Mucosa of stomach (tissue), 1 donor: ENCODE data around the gene KIAA1614.

Experiments used
- H3K27me3 ChIP-seq: one replicate; pipeline ENCODE4 v1.7.0; 2013; ENCODE audit warnings: mild to moderate bottlenecking, low read length; ENCODE audit not compliant: control insufficient read depth, insufficient read depth
- H3K36me3 ChIP-seq: one replicate; pipeline ENCODE4 v1.7.0; 2013; ENCODE audit warnings: low read length; ENCODE audit not compliant: control insufficient read depth, insufficient read depth
- H3K4me1 ChIP-seq: one replicate; pipeline ENCODE4 v1.7.0; 2013; ENCODE audit warnings: mild to moderate bottlenecking, low read length; ENCODE audit not compliant: control insufficient read depth, insufficient read depth
- H3K4me3 ChIP-seq: one replicate; pipeline ENCODE4 v1.7.0; 2013; ENCODE audit warnings: low read length
- H3K9ac ChIP-seq: one replicate; pipeline ENCODE4 v1.7.0; 2013; ENCODE audit warnings: mild to moderate bottlenecking, low read length, moderate library complexity
- H3K9me3 ChIP-seq: one replicate; pipeline ENCODE4 v1.7.0; 2013; ENCODE audit warnings: mild to moderate bottlenecking, low read length, moderate library complexity; ENCODE audit not compliant: control insufficient read depth
- donor health status: Pancreatic carcinoma.

Gene KIAA1614

DNA sequence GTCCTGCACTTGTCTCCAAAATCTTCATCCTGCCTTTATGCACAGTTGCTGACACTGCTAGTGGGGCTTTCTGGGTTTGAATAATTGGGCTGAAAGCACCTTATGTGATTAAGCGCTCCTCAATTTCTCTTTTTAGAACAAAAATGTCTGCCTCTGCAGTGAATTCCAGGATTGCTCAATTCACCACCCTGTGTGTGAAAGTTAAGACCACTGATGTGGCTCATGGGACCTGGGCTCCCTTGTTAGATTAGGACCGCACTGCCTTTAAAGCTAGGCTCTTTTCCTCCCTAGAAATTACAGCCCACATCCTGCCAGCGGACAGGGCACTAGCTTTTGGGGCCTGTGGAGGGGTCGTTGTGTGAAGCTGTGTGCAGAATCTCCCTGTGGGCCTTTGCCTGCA is 18.8 kb downstream of the KIAA1614 start:
- Histone ChIP-seq H3K9ac (no peak overlapping the region), H3K4me3 (no peak overlapping the region), H3K36me3 (no peaks in the 10 kb centered on the region), H3K9me3 (no peaks in the 10 kb centered on the region), H3K27me3 (no peaks in the 10 kb centered on the region), H3K4me1 (peaks cover 18% of the 10 kb centered on the region)

DNA sequence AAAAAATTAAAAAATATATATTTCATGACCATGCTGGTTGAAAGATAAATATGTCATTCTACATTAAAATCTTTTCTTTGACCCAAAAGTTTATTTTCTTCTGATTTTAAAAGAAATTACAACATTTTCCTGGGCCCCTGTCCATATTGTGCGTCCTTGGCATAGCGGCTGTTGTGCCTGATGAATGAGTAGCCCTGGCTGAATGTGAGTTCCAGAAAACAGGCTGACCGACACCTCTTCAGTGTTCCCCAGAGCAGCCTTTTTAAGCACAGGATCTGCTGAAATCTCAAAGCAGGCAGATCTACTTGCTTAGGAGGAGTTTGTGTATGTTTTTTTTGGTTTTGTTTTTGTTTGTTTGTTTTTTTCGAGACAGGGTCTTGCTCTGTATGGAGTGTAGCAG is 19.7 kb downstream of the KIAA1614 start:
- H3K4me1 ChIP-seq = peaks cover 14% of the 10 kb centered on the region
- no peak overlapping the region for H3K4me3 ChIP-seq
- H3K9me3 ChIP-seq = no peaks in the 10 kb centered on the region
- H3K9ac ChIP-seq = no peak overlapping the region
- H3K27me3 ChIP-seq = no peaks in the 10 kb centered on the region
- no peaks in the 10 kb centered on the region for H3K36me3 ChIP-seq

GRCh38 chr1:180933141-180933540 is 20.4 kb downstream of the KIAA1614 start:
- H3K4me1 ChIP-seq = peaks cover 14% of the 10 kb centered on the region
- H3K9me3 ChIP-seq = no peaks in the 10 kb centered on the region
- H3K36me3 ChIP-seq = no peaks in the 10 kb centered on the region
- H3K4me3 ChIP-seq = no peak overlapping the region
- no peak overlapping the region for H3K9ac ChIP-seq
- H3K27me3 ChIP-seq = no peaks in the 10 kb centered on the region

DNA sequence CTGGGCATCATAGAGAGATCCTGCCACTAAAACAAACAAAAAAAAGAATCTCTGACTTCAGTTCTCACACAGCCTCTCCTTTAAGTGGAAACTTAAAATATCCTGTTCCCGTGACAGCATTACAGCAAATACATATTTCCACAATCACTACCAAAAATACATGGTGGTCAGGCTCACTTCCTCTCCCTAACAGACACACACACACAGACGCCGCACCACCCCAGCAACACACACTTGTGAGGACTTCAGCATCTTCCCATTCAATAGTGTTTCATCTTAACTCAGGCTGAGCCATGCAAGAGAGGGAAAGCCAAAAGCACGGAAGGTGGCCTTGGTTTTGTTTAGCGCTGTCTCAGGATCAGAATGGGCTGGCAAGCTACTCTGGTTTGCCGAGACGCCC is 21.9 kb downstream of the KIAA1614 start:
- H3K27me3 ChIP-seq = no peaks in the 10 kb centered on the region
- peaks cover 14% of the 10 kb centered on the region for H3K4me1 ChIP-seq
- H3K9ac ChIP-seq = no peak overlapping the region
- no peaks in the 10 kb centered on the region for H3K9me3 ChIP-seq
- no peak overlapping the region for H3K4me3 ChIP-seq
- no peaks in the 10 kb centered on the region for H3K36me3 ChIP-seq

GRCh38 chr1:180935326-180936109 is 22.8 kb downstream of the KIAA1614 start:
- Histone ChIP-seq H3K27me3 (no peaks in the 10 kb centered on the region), H3K9me3 (no peaks in the 10 kb centered on the region), H3K9ac (no peak overlapping the region), H3K4me3 (no peak overlapping the region), H3K4me1 (peaks cover 14% of the 10 kb centered on the region), H3K36me3 (no peaks in the 10 kb centered on the region)

DNA sequence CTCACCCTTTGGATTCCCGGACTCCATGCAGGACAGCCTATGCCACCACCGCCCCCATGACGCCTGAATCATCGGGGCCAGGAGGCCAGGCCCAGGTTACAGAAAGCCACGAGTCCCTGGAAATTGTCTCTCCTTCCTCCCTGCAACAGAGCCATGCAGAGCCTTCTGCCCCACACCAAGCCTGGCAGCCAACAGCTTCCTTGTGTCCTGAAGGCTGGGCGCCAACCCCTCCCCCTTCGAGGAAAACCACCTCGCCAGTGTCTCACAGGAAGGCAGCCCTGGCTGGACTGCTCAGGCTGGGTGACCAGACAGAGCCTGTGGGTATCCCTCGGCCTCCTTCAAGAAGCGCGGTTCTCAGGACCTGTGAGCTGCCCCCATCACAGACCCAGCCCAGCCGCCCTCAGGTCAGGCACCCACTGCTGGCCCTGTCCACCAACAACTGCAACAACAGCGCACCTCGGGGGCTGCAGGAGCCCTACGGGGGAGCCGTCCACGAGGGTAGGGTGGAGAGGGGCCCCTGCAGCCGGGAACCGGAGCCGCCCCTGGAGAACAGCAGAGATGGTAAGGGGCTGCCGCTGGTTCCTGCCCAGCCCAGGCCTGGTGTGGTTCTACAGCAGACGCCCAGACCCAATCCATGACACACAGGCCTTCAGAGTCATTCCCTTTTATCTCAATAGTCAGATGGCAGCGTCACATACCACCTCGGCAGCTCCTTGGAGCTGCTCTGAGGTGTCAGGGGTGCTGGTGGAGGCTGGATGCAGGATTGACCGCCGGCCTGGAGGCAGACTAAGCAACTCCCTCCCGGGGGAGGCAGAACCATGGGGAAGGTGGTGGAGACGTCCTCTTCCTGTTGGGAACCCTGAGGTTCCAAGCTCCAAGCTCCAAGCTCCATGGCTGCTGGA is 23.7 kb downstream of the KIAA1614 start:
- H3K4me3 ChIP-seq = no peak overlapping the region
- no peak overlapping the region for H3K9ac ChIP-seq
- H3K4me1 ChIP-seq = peaks cover 14% of the 10 kb centered on the region
- H3K27me3 ChIP-seq = no peaks in the 10 kb centered on the region
- no peaks in the 10 kb centered on the region for H3K36me3 ChIP-seq
- H3K9me3 ChIP-seq = no peaks in the 10 kb centered on the region

GRCh38 chr1:180937012-180937372 is 24.3 kb downstream of the KIAA1614 start:
- Histone ChIP-seq H3K27me3 (no peaks in the 10 kb centered on the region), H3K4me3 (no peak overlapping the region), H3K9ac (no peak overlapping the region), H3K4me1 (peaks cover 14% of the 10 kb centered on the region), H3K9me3 (no peaks in the 10 kb centered on the region), H3K36me3 (no peaks in the 10 kb centered on the region)

DNA sequence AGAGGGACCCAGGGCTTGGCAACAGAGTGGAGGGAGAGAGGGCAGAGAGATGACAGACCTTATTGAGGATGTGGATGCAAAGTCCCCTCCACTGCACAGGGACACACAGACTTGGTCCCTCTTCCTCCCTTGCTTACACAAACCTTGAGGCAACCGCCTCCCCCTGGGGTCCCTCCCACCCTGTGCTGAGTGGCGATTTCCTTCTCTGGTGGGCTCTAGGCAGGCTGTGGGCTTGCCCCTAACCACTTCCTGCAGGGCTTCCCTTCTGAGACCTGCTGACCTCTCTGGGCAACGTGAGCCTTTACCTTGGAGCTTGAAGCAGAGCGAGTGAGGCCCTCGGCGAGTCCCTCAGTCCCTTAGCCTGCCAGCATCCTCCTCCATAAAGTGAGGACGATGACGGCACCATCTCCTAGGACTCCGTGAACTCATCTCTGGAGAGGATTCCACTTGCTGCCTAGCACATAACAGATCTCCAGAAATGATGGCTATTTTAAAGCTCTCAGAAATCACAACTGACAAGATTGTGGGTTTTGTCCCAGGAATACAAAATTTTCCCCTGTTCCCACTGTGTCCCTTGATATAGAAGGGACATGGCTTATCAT is 25.0 kb downstream of the KIAA1614 start:
- Histone ChIP-seq H3K36me3 (no peaks in the 10 kb centered on the region), H3K9ac (no peak overlapping the region), H3K27me3 (no peaks in the 10 kb centered on the region), H3K4me3 (no peak overlapping the region), H3K4me1 (peaks cover 14% of the 10 kb centered on the region), H3K9me3 (no peaks in the 10 kb centered on the region)

- Histone ChIP-seq H3K9ac (no peak overlapping the region), H3K4me3 (no peak overlapping the region), H3K36me3 (no peaks in the 10 kb centered on the region), H3K4me1 (peaks cover 14% of the 10 kb centered on the region), H3K9me3 (no peaks in the 10 kb centered on the region), H3K27me3 (no peaks in the 10 kb centered on the region)
These were observed 26.5 kb downstream of the KIAA1614 start for GRCh38 chr1:180939073-180939710.

DNA sequence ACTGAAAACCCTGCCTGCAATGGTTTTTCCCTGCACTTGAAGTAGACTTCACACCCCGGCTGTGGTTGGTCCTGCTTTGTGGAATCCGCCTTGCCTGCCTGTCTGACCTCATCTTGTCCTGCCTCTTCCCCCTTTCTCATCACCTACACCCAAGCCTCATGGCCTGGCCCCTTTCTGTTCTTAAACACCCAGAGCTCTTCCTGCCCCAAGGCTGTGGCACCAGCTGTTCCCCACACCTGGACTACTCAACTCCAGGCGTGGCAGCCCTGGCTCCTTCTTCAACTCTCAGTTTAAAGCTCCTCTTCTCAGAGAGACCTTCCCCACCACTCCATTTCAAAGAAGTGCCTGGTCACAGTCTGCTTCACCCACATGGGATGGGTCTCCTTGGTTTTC is 27.0 kb downstream of the KIAA1614 start:
- H3K4me3 ChIP-seq = no peak overlapping the region
- H3K36me3 ChIP-seq = no peaks in the 10 kb centered on the region
- H3K4me1 ChIP-seq = peaks cover 14% of the 10 kb centered on the region
- no peak overlapping the region for H3K9ac ChIP-seq
- no peaks in the 10 kb centered on the region for H3K9me3 ChIP-seq
- H3K27me3 ChIP-seq = no peaks in the 10 kb centered on the region

GRCh38 chr1:180940445-180940844 is 27.7 kb downstream of the KIAA1614 start:
- Histone ChIP-seq H3K27me3 (no peaks in the 10 kb centered on the region), H3K36me3 (no peaks in the 10 kb centered on the region), H3K4me3 (no peak overlapping the region), H3K4me1 (peaks cover 10% of the 10 kb centered on the region), H3K9ac (no peak overlapping the region), H3K9me3 (no peaks in the 10 kb centered on the region)
